Measurements from ENCODE around the gene TMOD1.

The TMOD1 gene

GRCh38 chr9:97548819-97549540 lies 47.5 kb downstream of the TMOD1 start:
- no peak for DNase-seq (ENCODE audit: low read depth)

- DNase-seq (ENCODE audit: low read depth): no peak
Observed at GRCh38 chr9:97550386-97550785, 48.9 kb downstream of the TMOD1 start.

DNA sequence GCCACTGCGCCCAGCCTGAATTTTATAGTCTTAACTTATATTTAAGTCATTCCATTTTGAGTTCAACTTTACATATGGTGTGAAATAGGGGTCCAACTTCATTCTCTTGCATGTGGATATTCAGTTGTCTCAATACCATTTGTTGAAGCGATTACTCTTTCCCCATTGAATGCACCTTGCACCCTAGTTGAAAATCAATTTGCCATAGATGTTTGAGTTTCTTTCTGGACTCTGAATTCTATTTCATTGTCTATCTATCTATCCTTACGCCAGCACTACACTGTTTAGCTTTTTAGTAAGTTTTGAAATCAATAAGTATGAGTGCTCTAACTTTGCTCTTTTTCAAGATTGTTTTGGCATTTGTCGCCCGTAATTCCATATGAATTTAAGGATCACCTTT lies 49.8 kb downstream of the TMOD1 start:
- no peak for DNase-seq (ENCODE audit: low read depth)

DNA sequence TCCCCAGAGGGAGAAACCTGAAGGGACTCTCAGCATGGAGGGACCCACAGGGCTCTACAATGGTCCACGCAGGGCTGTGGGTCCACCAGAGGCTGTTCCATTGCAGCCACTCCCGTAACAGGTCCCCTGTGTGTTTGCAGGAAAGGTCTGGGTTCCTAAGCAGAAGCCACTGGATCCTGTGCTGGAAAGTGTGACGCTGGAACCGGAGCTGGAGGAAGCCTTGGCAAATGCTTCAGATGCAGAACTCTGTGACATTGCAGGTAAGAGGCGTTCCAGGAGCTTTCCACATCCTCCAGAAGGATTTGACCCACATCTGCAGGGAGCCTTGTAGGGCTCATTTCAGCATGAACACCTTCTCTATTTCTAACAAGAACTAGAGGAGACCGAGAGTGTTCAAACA lies 51.7 kb downstream of the TMOD1 start:
- no peak for DNase-seq (ENCODE audit: low read depth)

DNA sequence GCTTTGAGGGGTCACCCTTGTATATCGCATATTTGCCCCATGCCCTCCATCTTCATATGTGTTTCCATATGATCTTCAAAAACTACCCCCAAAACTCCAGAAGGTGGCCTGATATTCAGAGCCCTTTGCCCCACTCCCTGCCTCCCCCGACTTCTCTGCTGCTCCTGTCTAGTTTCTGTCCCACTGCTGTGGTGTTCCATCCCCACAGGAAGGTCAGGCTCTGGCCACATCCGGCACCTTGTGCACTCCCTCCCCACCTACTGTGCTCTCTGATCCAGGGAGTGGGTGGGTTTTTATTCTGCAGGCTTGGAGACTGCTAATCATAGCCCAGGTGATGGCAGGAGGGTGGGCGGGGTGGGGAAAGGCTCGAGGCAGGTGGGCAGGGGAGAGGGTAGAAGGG lies 52.4 kb downstream of the TMOD1 start:
- DNase-seq (ENCODE audit: low read depth): no peak

GRCh38 chr9:97554566-97555075 lies 53.2 kb downstream of the TMOD1 start:
- no peak for DNase-seq (ENCODE audit: low read depth)

DNA sequence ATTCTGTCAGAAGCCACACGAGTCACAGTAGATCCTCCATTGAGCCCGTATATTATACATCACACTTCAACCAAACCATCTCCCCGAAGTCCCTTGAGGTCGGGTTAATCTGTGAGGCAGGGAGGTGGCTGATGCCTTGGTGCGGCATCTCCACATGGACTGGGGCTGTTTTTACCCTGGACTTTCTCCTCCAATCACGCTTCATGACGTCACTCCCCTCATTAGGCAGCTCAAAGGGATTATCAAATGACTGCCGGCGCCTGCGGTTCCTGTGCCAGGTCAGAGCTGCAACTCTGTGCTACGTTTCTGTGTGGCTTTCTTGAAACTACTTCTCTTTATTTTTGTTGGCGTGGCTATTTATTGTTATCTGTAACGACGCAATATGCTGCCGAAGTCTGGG lies 53.7 kb downstream of the TMOD1 start:
- no peak for DNase-seq (ENCODE audit: low read depth)

DNA sequence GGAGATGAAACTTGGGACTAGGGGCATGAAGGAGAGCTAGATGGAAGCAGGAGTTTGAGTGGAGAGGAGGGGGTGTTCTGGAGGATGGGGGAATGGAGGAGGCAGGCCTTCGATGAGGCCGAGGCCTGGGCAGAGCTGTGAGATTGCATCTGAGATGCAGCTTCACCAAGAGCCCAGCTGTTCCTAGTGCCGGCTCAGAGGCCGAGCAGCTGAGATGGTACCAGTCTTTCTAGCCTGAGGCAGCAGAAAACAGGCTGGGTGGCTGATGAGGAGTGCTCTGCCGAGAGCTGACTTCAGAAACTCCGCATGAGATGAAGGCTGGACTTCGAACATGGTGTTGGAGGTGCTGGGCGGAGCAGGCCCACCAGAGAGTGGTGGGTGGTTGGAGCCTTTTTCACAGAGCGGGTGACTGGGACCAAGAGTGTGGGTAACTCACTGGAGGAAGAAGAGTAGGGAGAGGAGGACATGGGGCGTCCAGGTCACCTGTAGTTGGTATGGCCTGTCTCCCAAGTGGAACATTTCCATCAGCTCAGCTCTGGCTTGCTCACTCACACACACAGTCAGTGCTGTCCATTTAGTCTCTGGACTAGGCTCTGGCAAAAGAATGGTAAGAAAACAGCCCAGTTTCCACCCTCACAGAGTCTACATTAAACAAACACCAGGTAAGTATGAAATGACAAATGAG lies 54.7 kb downstream of the TMOD1 start:
- DNase-seq (ENCODE audit: low read depth): no peak

DNA sequence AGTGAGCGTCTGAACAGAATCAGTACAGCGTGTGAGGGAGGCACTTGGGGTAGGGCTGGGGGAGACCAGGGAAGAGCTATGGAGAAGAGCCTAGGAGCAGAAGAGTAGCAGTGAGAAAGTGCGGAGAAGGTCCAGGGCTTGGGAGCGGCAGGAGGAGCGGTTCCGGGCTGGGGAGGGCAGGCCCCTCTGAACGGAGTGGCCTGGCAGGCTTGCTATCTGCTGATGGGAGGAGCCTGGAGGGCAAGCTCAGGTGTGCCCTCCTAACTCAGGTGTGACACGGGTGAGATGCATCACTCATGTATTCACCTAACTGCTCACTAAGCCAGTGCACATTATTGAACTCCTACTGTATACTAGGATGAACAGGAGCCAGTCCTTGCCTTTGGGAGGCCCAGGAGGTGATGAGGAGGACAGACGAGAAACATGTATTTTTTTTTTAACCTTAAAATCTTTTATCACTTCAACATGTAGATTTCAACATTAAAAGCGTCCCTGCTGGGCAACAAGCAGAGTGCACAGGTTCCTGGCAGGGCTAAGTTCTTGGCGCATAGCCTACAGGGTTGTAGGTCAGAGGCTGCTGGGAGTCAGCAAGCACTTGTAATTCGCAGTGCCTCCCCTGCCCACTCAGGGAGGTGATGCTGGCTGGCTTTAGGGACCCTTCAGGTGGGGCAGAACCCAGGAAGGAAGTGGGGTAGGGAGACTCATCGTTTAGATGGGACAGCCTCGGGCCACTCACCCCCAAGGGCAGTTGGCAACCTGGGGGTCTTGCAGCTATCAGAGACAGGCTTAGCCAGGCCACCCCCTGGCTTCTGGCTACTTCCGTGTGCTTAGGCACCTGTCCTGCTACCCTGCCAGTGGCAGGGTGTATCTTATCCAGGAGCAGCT lies 55.5 kb downstream of the TMOD1 start:
- DNase-seq (ENCODE audit: low read depth): no peak

- no peak for DNase-seq (ENCODE audit: low read depth)
Observed at GRCh38 chr9:97557606-97558095, 56.2 kb downstream of the TMOD1 start.

DNA sequence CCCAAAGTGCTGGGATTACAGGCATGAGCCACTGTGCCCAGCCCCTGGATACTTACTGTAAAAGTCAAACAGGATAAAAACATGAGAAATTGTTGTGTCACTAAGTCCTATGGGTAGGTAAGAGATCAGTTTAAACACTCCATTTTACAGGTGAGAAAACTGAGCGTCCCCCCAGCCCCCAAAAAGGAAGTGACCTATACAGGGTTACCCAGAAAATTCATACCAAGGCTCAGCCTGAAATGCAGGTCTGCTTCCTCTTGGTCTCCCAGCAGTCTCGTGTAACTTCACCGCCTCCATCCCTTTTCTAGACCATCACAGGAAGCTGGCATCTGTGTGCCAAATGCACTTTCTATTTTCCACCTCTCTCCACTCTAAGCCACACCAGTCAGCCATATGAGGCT lies 57.2 kb downstream of the TMOD1 start:
- no peak for DNase-seq (ENCODE audit: low read depth)

GRCh38 chr9:97559111-97559514 lies 57.6 kb downstream of the TMOD1 start:
- no peak for DNase-seq (ENCODE audit: low read depth)

DNA sequence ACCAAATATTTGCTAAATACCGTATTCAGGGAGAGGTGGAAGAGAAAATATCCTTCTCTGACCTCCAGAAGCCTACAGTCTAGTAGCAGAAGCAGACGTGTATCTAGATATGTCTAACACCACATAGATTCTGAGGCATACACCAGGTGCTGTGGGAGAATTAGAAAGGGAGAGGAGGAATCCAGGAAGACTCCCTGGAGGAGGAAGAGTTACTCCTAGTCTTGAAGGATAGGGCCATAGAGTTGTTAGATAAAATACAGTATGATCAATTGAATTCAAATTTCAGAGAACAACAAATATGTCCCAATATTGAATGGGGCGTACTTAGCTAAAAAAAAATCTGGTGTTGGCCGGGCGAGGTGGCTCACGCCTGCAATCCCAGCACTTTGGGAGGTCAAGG lies 58.7 kb downstream of the TMOD1 start:
- DNase-seq (ENCODE audit: low read depth): no peak

DNA sequence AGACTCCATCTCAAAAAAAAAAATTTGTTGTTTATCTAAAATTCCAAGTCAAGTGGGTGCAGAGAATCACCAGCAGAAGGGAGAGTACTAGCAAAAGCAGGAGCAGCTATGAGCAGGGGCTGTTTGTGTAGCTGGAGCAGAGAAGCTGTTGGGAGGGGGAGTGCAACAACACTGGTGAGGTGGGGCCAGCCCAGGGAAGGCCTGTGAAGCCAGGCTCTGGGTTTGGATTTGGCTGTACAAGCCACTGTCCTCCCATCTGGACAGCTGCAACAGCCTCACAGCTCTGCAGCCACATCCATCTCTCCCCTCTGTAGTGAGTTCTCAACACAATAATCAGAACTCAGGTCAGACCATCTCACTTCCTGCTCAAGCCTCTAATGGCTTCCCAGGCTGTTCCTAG lies 59.4 kb downstream of the TMOD1 start:
- DNase-seq (ENCODE audit: low read depth): no peak

DNA sequence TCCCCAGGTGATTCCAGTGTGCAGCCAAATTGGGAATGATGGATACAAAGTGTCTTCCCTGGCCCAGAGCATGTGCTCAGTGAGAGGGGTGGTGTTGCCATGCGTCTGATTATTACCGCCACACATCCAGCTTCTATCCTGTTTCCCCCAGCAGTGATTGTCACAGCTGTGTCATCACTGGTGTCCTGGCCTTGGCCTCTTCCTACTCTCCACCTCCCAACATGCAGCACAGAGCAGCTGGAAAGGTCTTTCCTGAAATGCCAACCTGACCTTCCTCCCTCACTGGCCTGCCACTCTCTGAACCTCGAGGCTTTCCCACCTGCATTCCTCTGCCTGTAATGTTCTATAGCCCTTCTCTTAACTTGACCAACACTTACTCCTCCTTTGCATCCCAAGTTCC lies 60.0 kb downstream of the TMOD1 start:
- DNase-seq (ENCODE audit: low read depth): no peak

DNA sequence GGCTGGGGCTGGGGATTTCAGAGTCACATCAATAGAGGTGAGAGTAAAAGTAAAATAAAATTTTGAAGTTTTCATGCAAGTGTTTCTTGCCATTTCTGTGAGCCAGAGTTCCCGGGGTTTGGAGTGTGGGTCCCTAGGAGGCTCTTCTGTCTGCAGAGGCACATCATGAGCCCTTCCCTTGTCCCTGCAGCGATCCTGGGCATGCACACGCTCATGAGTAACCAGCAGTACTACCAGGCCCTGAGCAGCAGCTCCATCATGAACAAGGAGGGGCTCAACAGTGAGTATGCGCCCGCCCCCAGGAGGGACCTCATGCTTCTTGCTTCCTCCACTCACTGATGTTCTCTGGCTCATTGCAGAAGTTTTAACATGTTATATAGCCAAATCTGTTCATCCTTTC lies 61.1 kb downstream of the TMOD1 start:
- no peak for DNase-seq (ENCODE audit: low read depth)

GRCh38 chr9:97563458-97564135 lies 62.1 kb downstream of the TMOD1 start:
- DNase-seq (ENCODE audit: low read depth): no peak

GRCh38 chr9:97564291-97565175 lies 63.1 kb downstream of the TMOD1 start:
- DNase-seq (ENCODE audit: low read depth): peak; percentile 24

DNA sequence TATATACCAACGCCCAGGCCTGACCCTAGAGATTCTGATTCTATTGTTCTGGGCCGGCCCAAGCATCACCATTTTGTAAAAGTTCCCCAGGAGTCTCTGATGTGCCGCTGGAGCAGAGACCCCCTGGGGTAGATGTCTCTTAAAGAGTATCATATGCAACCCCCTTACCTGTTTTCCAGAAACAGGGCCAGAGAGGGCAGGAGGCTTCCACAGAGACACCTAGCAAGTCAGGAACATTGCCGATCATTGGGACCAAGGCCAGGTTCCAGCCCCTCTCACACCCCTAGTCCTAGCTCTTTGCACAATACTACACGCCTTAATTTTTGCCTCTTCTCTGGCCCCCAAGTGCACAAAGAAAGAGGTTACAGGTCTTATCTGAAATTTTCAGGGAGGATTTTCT lies 63.8 kb downstream of the TMOD1 start:
- no peak for DNase-seq (ENCODE audit: low read depth)

DNA sequence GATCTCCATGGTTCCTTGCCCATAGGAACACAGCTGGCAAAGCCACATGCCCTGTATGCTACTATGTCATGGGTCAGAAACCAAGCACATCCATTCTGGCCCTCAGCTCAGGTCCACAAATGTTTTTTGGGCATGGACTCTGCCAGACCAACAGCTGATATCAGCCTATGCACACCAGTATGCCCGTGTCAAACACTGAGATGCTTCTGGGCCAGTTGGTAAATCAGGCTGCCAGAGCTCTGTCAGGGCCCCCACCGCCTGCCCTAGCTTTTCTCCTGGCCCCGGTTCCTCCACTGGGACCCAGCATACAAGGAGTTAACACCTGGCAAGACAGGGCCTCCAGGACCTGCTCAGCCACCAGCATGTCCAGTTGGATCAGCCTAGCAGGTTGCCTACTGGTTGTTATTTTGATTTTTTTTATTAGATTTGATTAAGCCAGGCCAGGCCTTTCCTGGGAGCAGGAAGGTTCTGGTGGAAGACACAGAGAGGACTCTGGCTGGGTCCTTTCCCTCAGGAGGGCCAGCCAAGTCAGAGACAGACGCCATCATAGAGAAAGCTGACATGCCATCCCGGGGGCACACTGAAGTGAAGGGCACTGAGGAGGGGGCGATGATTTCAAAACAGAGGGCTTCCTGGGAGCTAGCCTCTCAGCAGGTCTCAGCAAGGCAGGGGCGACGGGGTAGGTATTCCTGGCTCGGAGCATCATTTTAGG lies 65.9 kb downstream of the TMOD1 start:
- DNase-seq (ENCODE audit: low read depth): no peak

Measured in HS-5 (cell line).